Effector memory CD8-positive, alpha-beta T cell (primary cell): Measurements from ENCODE around the gene FOXN3.

Source experiments
- ATAC-seq: fragments of 150-1000 bp; cut with Tn5 transposase; replicated peaks from 2 replicates; pipeline ENCODE4 v1.10.0; 2021; ENCODE audit warnings: mild to moderate bottlenecking, moderate library complexity
- DNase-seq, 3 experiments: peaks; one replicate each; pipeline ENCODE4 v3.0.0; 2021
- H3K27ac Mint-ChIP-seq, 2 donors: one replicate each; pipeline ENCODE4 v1.8.0; 2022; ENCODE audit warnings: mild to moderate bottlenecking in 2 of 2, mixed read lengths in 2 of 2, moderate library complexity in 2 of 2
- H3K27me3 Mint-ChIP-seq, 2 donors: one replicate each; pipeline ENCODE4 v1.8.0; 2022; ENCODE audit warnings: mixed read lengths in 2 of 2
- H3K36me3 Mint-ChIP-seq: one replicate; pipeline ENCODE4 v1.8.0; 2022; ENCODE audit warnings: mild to moderate bottlenecking, moderate library complexity, mixed read lengths; ENCODE audit not compliant: insufficient read depth
- H3K4me1 Mint-ChIP-seq, 2 donors: one replicate each; pipeline ENCODE4 v1.8.0; 2022; ENCODE audit warnings: low read depth in 2 of 2, mixed read lengths in 2 of 2
- H3K4me3 Mint-ChIP-seq, 2 donors: one replicate each; pipeline ENCODE4 v1.8.0; 2022; ENCODE audit warnings: mild to moderate bottlenecking in 2 of 2, mixed read lengths in 2 of 2, moderate library complexity in 2 of 2
- H3K9me3 Mint-ChIP-seq, 2 donors: one replicate each; pipeline ENCODE4 v1.8.0; 2022; ENCODE audit warnings: mixed read lengths in 2 of 2

Gene FOXN3

GRCh38 chr14:89315493-89316470 lies 101.3 kb downstream of the FOXN3 start:
- Mint-ChIP-seq H3K27me3 (no peaks in the 10 kb centered on the region), H3K36me3 (no peaks in the 10 kb centered on the region), H3K27ac (peak overlapping the region in 1 of 2 donors; percentile 44), H3K4me3 (no peak overlapping the region), H3K9me3 (peaks cover 0 to 4% of the 10 kb centered on the region in 2 donors), H3K4me1 (peaks cover 27 to 61% of the 10 kb centered on the region in 2 donors)
- DNase-seq (no peak), ATAC-seq (no peak)

- Mint-ChIP-seq H3K36me3 (no peaks in the 10 kb centered on the region), H3K27me3 (no peaks in the 10 kb centered on the region), H3K4me1 (peaks cover 29 to 58% of the 10 kb centered on the region in 2 donors)
These were observed 102.8 kb downstream of the FOXN3 start for GRCh38 chr14:89314274-89314673.

DNA sequence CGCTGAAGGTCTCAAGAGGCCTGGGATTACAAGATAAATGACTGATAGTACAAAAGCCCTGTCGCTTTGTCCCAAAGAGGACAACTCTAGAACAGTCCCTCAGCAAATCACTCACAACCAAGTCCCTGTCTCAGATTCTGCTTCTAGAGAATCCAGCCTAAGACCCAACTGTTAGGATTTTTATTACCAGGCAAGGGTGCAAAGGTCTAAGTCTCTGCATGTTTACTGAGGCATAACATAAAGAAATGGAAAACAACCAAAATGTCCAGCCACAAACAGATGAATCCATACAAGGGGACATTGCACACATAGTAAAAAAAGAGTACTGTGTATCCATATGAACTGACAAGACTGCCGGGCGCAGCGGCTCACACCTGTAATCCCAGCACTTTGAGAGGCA lies 104.1 kb downstream of the FOXN3 start:
- peaks cover 2% of the 10 kb centered on the region for H3K36me3 Mint-ChIP-seq
- no peak overlapping the region for H3K27ac Mint-ChIP-seq
- H3K27me3 Mint-ChIP-seq: no peaks in the 10 kb centered on the region
- H3K9me3 Mint-ChIP-seq: no peaks in the 10 kb centered on the region
- H3K4me1 Mint-ChIP-seq: peaks cover 28 to 44% of the 10 kb centered on the region in 2 donors
- DNase-seq (no peak), ATAC-seq (no peak)
- H3K4me3 Mint-ChIP-seq: no peak overlapping the region

More at GRCh38 chr14:89314274-89314673, 102.8 kb downstream of the FOXN3 start:
- peaks cover 0 to 4% of the 10 kb centered on the region in 2 donors for H3K9me3 Mint-ChIP-seq
- DNase-seq (no peak), ATAC-seq (no peak)
- H3K4me3 Mint-ChIP-seq: no peak overlapping the region
- no peak overlapping the region for H3K27ac Mint-ChIP-seq

- H3K27me3 Mint-ChIP-seq: no peaks in the 10 kb centered on the region
- peaks cover 4% of the 10 kb centered on the region for H3K36me3 Mint-ChIP-seq
- no peak overlapping the region for H3K4me3 Mint-ChIP-seq
- peaks cover 28 to 50% of the 10 kb centered on the region in 2 donors for H3K4me1 Mint-ChIP-seq
- ATAC-seq (no peak), DNase-seq (no peak)
- H3K27ac Mint-ChIP-seq: peak overlapping the region in 1 of 2 donors; percentile 41
- H3K9me3 Mint-ChIP-seq: no peaks in the 10 kb centered on the region
These were observed 106.8 kb downstream of the FOXN3 start for GRCh38 chr14:89310211-89310610.

DNA sequence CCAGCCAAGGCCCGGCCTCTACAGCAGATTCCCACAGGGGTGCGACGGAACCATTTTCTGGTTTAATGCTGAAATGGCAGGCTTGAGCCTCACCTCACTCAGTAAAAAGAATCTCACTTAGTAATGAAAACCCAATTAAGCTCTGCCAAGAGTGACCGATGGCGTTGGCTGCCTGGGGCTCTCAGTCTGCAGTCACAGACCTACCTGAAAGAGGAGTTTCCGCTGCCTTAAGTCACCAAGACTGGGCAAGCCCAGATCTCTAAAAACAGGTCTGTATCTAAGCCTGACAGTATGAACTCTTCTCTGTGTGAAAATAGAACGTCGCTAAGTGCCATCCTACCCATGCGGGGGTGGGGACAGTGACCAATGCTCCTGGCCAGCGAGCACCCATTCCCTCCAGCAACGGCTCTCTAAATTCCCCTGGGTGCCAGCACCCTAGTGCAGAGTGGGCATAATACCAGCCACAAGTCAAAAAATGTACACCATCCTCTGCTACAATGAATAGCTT lies 107.3 kb downstream of the FOXN3 start:
- DNase-seq: no peak
- Mint-ChIP-seq H3K4me3 (no peak overlapping the region), H3K9me3 (no peaks in the 10 kb centered on the region), H3K27ac (peak overlapping the region in 1 of 2 donors; percentile 41), H3K27me3 (no peaks in the 10 kb centered on the region), H3K36me3 (peaks cover 4% of the 10 kb centered on the region), H3K4me1 (peaks cover 27 to 49% of the 10 kb centered on the region in 2 donors)
- no peak for ATAC-seq

DNA sequence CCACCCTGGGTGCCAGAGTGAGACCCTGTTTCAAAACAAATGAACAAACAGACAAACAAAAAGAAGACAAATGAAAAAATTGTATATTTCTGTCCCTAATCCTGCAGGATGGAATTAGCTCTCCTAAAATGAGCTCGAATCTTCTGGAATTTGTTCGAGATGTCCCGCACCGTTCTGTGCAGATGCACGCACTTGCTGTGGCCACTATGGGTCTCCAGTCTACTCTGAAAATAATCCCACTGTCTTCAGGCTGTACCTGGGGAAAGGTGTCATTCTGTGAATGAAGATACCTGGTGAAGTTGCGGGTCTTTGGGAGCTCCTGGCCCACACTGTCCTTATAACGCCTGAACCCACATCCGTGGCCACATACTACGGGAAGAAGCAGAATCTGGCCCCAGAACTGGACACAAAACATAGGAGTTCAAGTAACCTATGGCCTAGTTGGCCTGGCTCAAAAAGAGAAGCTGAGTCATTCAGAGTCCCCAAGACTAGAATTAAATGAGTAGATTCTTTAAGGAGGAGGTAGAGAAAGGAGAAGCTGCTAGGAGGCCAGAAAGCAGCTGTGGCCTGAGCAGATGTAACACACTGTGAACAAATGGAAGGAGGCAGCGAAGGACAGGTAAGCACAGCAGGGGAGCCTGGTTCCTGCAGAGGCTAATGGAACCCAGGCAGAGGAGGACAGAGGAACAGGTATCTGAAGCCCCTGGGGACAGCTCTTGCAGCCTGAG lies 108.6 kb downstream of the FOXN3 start:
- peaks cover 31 to 50% of the 10 kb centered on the region in 2 donors for H3K4me1 Mint-ChIP-seq
- no peak for DNase-seq
- no peaks in the 10 kb centered on the region for H3K9me3 Mint-ChIP-seq
- H3K27me3 Mint-ChIP-seq: no peaks in the 10 kb centered on the region
- H3K4me3 Mint-ChIP-seq: no peak overlapping the region
- H3K36me3 Mint-ChIP-seq: peaks cover 4% of the 10 kb centered on the region
- no peak for ATAC-seq
- H3K27ac Mint-ChIP-seq: peak overlapping the region; percentile 46 to 58

DNA sequence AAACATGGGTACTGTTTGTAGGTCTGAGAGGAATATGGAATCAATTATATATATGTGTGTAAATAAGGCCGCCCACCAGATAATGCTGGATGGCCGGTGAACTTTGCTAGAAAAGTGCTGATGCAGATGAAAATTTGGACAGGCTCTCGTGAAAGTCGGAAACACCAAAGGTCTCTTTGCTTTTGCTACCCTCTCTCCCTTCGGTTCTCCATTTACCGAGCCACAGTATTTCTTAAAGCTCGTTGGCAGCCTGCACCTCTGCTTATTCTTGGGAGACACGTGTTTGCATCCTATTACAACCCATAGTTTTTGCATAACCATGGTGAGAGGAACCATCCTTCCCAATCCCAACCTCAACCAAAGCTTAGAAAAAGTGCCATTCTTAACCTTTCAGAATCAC lies 109.6 kb downstream of the FOXN3 start:
- no peak overlapping the region for H3K4me3 Mint-ChIP-seq
- H3K27ac Mint-ChIP-seq: no peak overlapping the region
- peaks cover 29 to 40% of the 10 kb centered on the region in 2 donors for H3K4me1 Mint-ChIP-seq
- H3K9me3 Mint-ChIP-seq: no peaks in the 10 kb centered on the region
- DNase-seq: no peak
- no peak for ATAC-seq
- no peaks in the 10 kb centered on the region for H3K27me3 Mint-ChIP-seq
- peaks cover 4% of the 10 kb centered on the region for H3K36me3 Mint-ChIP-seq

DNA sequence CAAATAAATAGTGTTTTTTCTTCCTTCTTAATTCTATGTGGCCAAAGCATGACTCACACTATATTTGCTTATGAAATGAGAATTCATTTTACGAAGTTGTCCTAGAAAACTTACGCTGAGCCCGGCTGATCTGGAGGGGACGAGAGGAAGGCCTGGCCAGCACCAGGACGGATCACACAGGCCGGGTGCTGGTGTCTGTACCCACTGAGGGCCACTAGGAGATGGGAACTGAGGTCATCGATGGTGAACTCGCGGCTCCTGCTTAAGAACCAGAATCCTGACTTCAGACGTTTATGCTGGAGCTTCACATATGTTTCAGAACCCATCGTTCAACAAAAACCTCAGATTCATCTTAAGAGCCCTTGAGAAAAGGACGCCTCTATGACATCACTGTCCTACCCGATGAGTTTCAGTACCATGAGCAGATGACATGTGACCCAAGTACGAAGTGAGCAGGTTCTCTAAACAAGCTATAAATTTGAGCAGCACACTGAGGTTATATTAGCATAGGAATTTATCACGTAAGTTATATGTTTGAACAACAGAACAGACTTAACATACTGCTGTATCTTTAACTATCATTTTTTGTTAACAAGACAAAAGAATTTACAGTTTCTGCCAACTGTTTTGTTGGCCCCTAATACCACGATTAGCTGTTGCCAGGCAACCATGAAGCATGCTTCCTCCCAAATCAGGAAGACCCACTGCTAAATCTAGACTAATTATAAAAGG lies 111.9 kb downstream of the FOXN3 start:
- H3K27ac Mint-ChIP-seq: peak overlapping the region; percentile 52 to 83
- H3K36me3 Mint-ChIP-seq: peaks cover 10% of the 10 kb centered on the region
- no peak overlapping the region for H3K4me3 Mint-ChIP-seq
- no peaks in the 10 kb centered on the region for H3K9me3 Mint-ChIP-seq
- peaks cover 34 to 40% of the 10 kb centered on the region in 2 donors for H3K4me1 Mint-ChIP-seq
- DNase-seq: no peak
- peak; percentile 49 for ATAC-seq
- no peaks in the 10 kb centered on the region for H3K27me3 Mint-ChIP-seq

GRCh38 chr14:89304561-89304960 lies 112.5 kb downstream of the FOXN3 start:
- ATAC-seq (no peak), DNase-seq (no peak)
- H3K36me3 Mint-ChIP-seq: peaks cover 10% of the 10 kb centered on the region
- H3K27ac Mint-ChIP-seq: peak overlapping the region; percentile 52 to 83
- H3K9me3 Mint-ChIP-seq: no peaks in the 10 kb centered on the region
- no peaks in the 10 kb centered on the region for H3K27me3 Mint-ChIP-seq
- no peak overlapping the region for H3K4me3 Mint-ChIP-seq
- peaks cover 32 to 36% of the 10 kb centered on the region in 2 donors for H3K4me1 Mint-ChIP-seq

- Mint-ChIP-seq H3K27me3 (no peaks in the 10 kb centered on the region), H3K27ac (peak overlapping the region; percentile 52 to 83), H3K36me3 (peaks cover 10% of the 10 kb centered on the region), H3K4me1 (peaks cover 38 to 42% of the 10 kb centered on the region in 2 donors), H3K4me3 (no peak overlapping the region), H3K9me3 (no peaks in the 10 kb centered on the region)
- ATAC-seq (peak; percentile 53), DNase-seq (no peak)
These were observed 113.3 kb downstream of the FOXN3 start for GRCh38 chr14:89303456-89304435.

- peaks cover 6% of the 10 kb centered on the region for H3K36me3 Mint-ChIP-seq
- no peak for ATAC-seq
- DNase-seq: no peak
- no peaks in the 10 kb centered on the region for H3K9me3 Mint-ChIP-seq
- no peaks in the 10 kb centered on the region for H3K27me3 Mint-ChIP-seq
- H3K4me1 Mint-ChIP-seq: peaks cover 29 to 48% of the 10 kb centered on the region in 2 donors
- peak overlapping the region; percentile 8 to 52 for H3K27ac Mint-ChIP-seq
- H3K4me3 Mint-ChIP-seq: no peak overlapping the region
These were observed 114.6 kb downstream of the FOXN3 start for GRCh38 chr14:89302396-89302950.

GRCh38 chr14:89299587-89299986 lies 117.4 kb downstream of the FOXN3 start:
- H3K27me3 Mint-ChIP-seq: no peaks in the 10 kb centered on the region
- no peak for DNase-seq
- peaks cover 10% of the 10 kb centered on the region for H3K36me3 Mint-ChIP-seq
- H3K4me3 Mint-ChIP-seq: no peak overlapping the region
- H3K4me1 Mint-ChIP-seq: peaks cover 28 to 38% of the 10 kb centered on the region in 2 donors
- H3K27ac Mint-ChIP-seq: peak overlapping the region in 1 of 2 donors; percentile 53
- ATAC-seq: no peak
- no peaks in the 10 kb centered on the region for H3K9me3 Mint-ChIP-seq
